Thoracic aorta (tissue), 2 donors: ENCODE results near the gene CEP57L1. TPM values are rescaled to one million over a fixed set of nuclear protein-coding genes. Genes with fewer than 3 reads are reported as not detected.

Experiments used
- ATAC-seq: fragments of 150-250 bp; one replicate; pipeline ENCODE4 v1.8.0; 2017; ENCODE audit warnings: low read depth; ENCODE audit not compliant: insufficient number of reproducible peaks, low FRiP score
- DNase-seq: peaks from one replicate; pipeline ENCODE4 v3.0.0-alpha.2; 2020; ENCODE audit warnings: low spot score
- H3K27ac ChIP-seq, 2 donors: fragments of 200-600 bp; sonication (generic); 1 replicate in 1 of 2; 2 replicates in 1 of 2; pipeline ENCODE4 v1.5.1; 2016; ENCODE audit warnings: mild to moderate bottlenecking in 2 of 2, moderate library complexity in 2 of 2
- H3K27me3 ChIP-seq: fragments of 200-600 bp; sonication (generic); replicated peaks from 2 replicates; pipeline ENCODE4 v1.6.0; 2016; ENCODE audit warnings: mild to moderate bottlenecking; ENCODE audit not compliant: insufficient read depth
- H3K36me3 ChIP-seq: fragments of 200-600 bp; sonication (generic); one replicate; pipeline ENCODE4 v1.5.1; 2016
- H3K4me1 ChIP-seq, 2 donors: fragments of 200-600 bp; sonication (generic); 1 replicate in 1 of 2; 2 replicates in 1 of 2; pipeline versions ENCODE4 v1.5.1 to v1.6.0; 2016; ENCODE audit warnings: low read depth in 2 of 2, mild to moderate bottlenecking in 1 of 2; ENCODE audit not compliant: control insufficient read depth in 1 of 2
- H3K4me3 ChIP-seq: fragments of 200-600 bp; sonication (generic); 2 replicates; pipeline ENCODE4 v1.5.1; 2016; ENCODE audit warnings: mild to moderate bottlenecking
- H3K9me3 ChIP-seq: fragments of 200-600 bp; sonication (generic); 2 replicates; pipeline ENCODE4 v1.5.1; 2016
- CTCF ChIP-seq: fragments of 200-600 bp; sonication (generic); IDR thresholded peaks from one replicate; pipeline ENCODE4 v1.5.1; 2019; ENCODE audit warnings: antibody characterized with exemption
- total RNA-seq, 2 donors: library from RNA; depleted of rRNA; stranded (reverse); fragments of >200 nt; gene quantifications; one replicate each; pipeline versions ENCODE4 v1.1.0 to v1.2.3, GENCODE V29; 2016

Gene CEP57L1
- total RNA-seq, 2 donors from 2014 or later: 9.8 to 29.5 TPM

- H3K27ac ChIP-seq: peak overlapping the region in 1 of 2 donors; percentile 28
- ATAC-seq: no peak
Measured at GRCh38 chr6:109056661-109057060, 38.6 kb upstream of the CEP57L1 start.

GRCh38 chr6:109058620-109059019 is 36.7 kb upstream of the CEP57L1 start:
- Histone ChIP-seq H3K4me1 (peaks cover 34 to 53% of the 10 kb centered on the region in 2 donors), H3K27me3 (no peaks in the 10 kb centered on the region), H3K4me3 (no peak overlapping the region), H3K9me3 (no peaks in the 10 kb centered on the region), H3K27ac (peak overlapping the region in 1 of 2 donors; percentile 5), H3K36me3 (no peaks in the 10 kb centered on the region)
- ATAC-seq (no peak), DNase-seq (no peak)
- TF ChIP-seq CTCF: no peak

More at GRCh38 chr6:109056661-109057060, 38.6 kb upstream of the CEP57L1 start:
- no peak for TF ChIP-seq CTCF
- H3K4me1 ChIP-seq: peaks cover 40 to 72% of the 10 kb centered on the region in 2 donors
- H3K9me3 ChIP-seq: no peaks in the 10 kb centered on the region
- DNase-seq: no peak
- H3K36me3 ChIP-seq: no peaks in the 10 kb centered on the region
- no peak overlapping the region for H3K4me3 ChIP-seq
- H3K27me3 ChIP-seq: no peaks in the 10 kb centered on the region

- no peak overlapping the region for H3K4me3 ChIP-seq
- no peak for TF ChIP-seq CTCF
- ATAC-seq (no peak), DNase-seq (no peak)
- H3K36me3 ChIP-seq: no peaks in the 10 kb centered on the region
- no peak overlapping the region for H3K27ac ChIP-seq
- H3K9me3 ChIP-seq: no peaks in the 10 kb centered on the region
- H3K4me1 ChIP-seq: peaks cover 34 to 52% of the 10 kb centered on the region in 2 donors
- H3K27me3 ChIP-seq: no peaks in the 10 kb centered on the region
Measured at GRCh38 chr6:109059153-109059552, 36.2 kb upstream of the CEP57L1 start.

- no peak overlapping the region for H3K27ac ChIP-seq
- no peaks in the 10 kb centered on the region for H3K9me3 ChIP-seq
- H3K36me3 ChIP-seq: no peaks in the 10 kb centered on the region
- DNase-seq (no peak), ATAC-seq (peak; percentile 62)
- no peak for TF ChIP-seq CTCF
- peak overlapping the region; percentile 15 for H3K4me3 ChIP-seq
- H3K4me1 ChIP-seq: peaks cover 34 to 52% of the 10 kb centered on the region in 2 donors
- H3K27me3 ChIP-seq: no peaks in the 10 kb centered on the region
Measured at GRCh38 chr6:109059571-109060021, 35.7 kb upstream of the CEP57L1 start.

- H3K36me3 ChIP-seq: no peaks in the 10 kb centered on the region
- H3K4me1 ChIP-seq: peaks cover 34 to 47% of the 10 kb centered on the region in 2 donors
- no peak for DNase-seq
- H3K9me3 ChIP-seq: no peaks in the 10 kb centered on the region
- ATAC-seq: no peak
- no peak for TF ChIP-seq CTCF
- no peak overlapping the region for H3K27ac ChIP-seq
- H3K27me3 ChIP-seq: no peaks in the 10 kb centered on the region
- H3K4me3 ChIP-seq: no peak overlapping the region
Measured at GRCh38 chr6:109060571-109060970, 34.7 kb upstream of the CEP57L1 start.
